HepG2 (cell line): Measurements from ENCODE around the gene CTNNA2.

Experiments used
- ADNP ChIP-seq: sonication (generic); formaldehyde crosslinking; IDR thresholded peaks from 2 replicates; pipeline ENCODE4 v1.4.0; 2020; ENCODE audit warnings: missing genetic modification reagents
- ARHGAP35 ChIP-seq: sonication (generic); formaldehyde crosslinking; IDR thresholded peaks from 2 replicates; pipeline ENCODE4 v1.9.0; 2022; ENCODE audit warnings: mild to moderate bottlenecking, inconsistent platforms, moderate library complexity, missing genetic modification reagents, borderline replicate concordance
- BORCS8-MEF2B ChIP-seq: sonication (generic); formaldehyde crosslinking; IDR thresholded peaks from 2 replicates; pipeline ENCODE4 v1.8.0; 2022; ENCODE audit warnings: mild to moderate bottlenecking, missing genetic modification reagents
- ESRRA ChIP-seq: sonication (generic); formaldehyde crosslinking; IDR thresholded peaks from 2 replicates; pipeline ENCODE4 v1.5.1; 2020; ENCODE audit warnings: mild to moderate bottlenecking, low read depth, missing genetic modification reagents
- HCFC1 ChIP-seq: fragments of 150-350 bp; IDR thresholded peaks from 2 replicates; pipeline ENCODE4 v1.6.1; 2014; ENCODE audit warnings: low read depth, low read length
- POLR2A ChIP-seq, 2 experiments: IDR thresholded peaks; 2 replicates each; pipeline ENCODE4 v1.6.1; 2011; ENCODE audit warnings: low read depth in 2 of 2, low read length in 2 of 2, mild to moderate bottlenecking in 1 of 2, moderate library complexity in 1 of 2; ENCODE audit not compliant: insufficient read depth in 1 of 2
- POLR2AphosphoS5 ChIP-seq: IDR thresholded peaks from 2 replicates; pipeline ENCODE4 v1.6.1; 2012; ENCODE audit warnings: low read depth, low read length
- YY1 ChIP-seq: IDR thresholded peaks from 2 replicates; pipeline ENCODE4 v1.6.1; 2011; ENCODE audit warnings: low read length, low read depth, moderate library complexity, mild to moderate bottlenecking; ENCODE audit not compliant: insufficient read depth, insufficient replicate concordance
- ZKSCAN1 ChIP-seq: fragments of 150-350 bp; IDR thresholded peaks from 2 replicates; pipeline ENCODE4 v1.6.1; 2014; ENCODE audit warnings: low read length
- ZNF609 ChIP-seq: sonication (generic); formaldehyde crosslinking; IDR thresholded peaks from 2 replicates; pipeline ENCODE4 v1.4.0; 2020; ENCODE audit warnings: mild to moderate bottlenecking, missing genetic modification reagents, borderline replicate concordance
- ZNF616 ChIP-seq: sonication (generic); formaldehyde crosslinking; IDR thresholded peaks from 2 replicates; pipeline ENCODE4 v1.5.0; 2020; ENCODE audit warnings: low read depth, mild to moderate bottlenecking, missing genetic modification reagents
- ZZZ3 ChIP-seq: sonication (generic); formaldehyde crosslinking; IDR thresholded peaks from 2 replicates; pipeline ENCODE4 v1.4.0; 2020; ENCODE audit warnings: missing genetic modification reagents, mild to moderate bottlenecking, borderline replicate concordance
- TF ChIP-seq, protein P1 (sequence below): sonication (generic); formaldehyde crosslinking; IDR thresholded peaks from 2 replicates; pipeline ENCODE4 v1.5.0; 2020; ENCODE audit warnings: mild to moderate bottlenecking, missing genetic modification reagents, moderate library complexity

GRCh38 chr2:80624062-80624461 is 1111.2 kb downstream of the CTNNA2 start:
- TF ChIP-seq, protein P1, sequence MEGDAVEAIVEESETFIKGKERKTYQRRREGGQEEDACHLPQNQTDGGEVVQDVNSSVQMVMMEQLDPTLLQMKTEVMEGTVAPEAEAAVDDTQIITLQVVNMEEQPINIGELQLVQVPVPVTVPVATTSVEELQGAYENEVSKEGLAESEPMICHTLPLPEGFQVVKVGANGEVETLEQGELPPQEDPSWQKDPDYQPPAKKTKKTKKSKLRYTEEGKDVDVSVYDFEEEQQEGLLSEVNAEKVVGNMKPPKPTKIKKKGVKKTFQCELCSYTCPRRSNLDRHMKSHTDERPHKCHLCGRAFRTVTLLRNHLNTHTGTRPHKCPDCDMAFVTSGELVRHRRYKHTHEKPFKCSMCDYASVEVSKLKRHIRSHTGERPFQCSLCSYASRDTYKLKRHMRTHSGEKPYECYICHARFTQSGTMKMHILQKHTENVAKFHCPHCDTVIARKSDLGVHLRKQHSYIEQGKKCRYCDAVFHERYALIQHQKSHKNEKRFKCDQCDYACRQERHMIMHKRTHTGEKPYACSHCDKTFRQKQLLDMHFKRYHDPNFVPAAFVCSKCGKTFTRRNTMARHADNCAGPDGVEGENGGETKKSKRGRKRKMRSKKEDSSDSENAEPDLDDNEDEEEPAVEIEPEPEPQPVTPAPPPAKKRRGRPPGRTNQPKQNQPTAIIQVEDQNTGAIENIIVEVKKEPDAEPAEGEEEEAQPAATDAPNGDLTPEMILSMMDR, result no peak
- TF ChIP-seq HCFC1, result no peak
- TF ChIP-seq POLR2AphosphoS5, result no peak
- TF ChIP-seq ZZZ3, result no peak
- TF ChIP-seq POLR2A (IDR thresholded peaks at IDR 0.05; ENCODE audit: insufficient read depth in 1 of 2, low read depth in 2 of 2, low read length in 2 of 2), result no peak
- TF ChIP-seq ESRRA (CRISPR knock-in tag), result no peak
- TF ChIP-seq YY1, result no peak
- no peak for TF ChIP-seq BORCS8-MEF2B (CRISPR knock-in tag)
- no peak for TF ChIP-seq ARHGAP35 (CRISPR knock-in tag)
- TF ChIP-seq ZKSCAN1, result no peak
- no peak for TF ChIP-seq ZNF616 (CRISPR knock-in tag)
- no peak for TF ChIP-seq ADNP
- no peak for TF ChIP-seq ZNF609 (CRISPR knock-in tag)
